Measurements from ENCODE around the gene PDZD4.

Gene PDZD4, protein sequence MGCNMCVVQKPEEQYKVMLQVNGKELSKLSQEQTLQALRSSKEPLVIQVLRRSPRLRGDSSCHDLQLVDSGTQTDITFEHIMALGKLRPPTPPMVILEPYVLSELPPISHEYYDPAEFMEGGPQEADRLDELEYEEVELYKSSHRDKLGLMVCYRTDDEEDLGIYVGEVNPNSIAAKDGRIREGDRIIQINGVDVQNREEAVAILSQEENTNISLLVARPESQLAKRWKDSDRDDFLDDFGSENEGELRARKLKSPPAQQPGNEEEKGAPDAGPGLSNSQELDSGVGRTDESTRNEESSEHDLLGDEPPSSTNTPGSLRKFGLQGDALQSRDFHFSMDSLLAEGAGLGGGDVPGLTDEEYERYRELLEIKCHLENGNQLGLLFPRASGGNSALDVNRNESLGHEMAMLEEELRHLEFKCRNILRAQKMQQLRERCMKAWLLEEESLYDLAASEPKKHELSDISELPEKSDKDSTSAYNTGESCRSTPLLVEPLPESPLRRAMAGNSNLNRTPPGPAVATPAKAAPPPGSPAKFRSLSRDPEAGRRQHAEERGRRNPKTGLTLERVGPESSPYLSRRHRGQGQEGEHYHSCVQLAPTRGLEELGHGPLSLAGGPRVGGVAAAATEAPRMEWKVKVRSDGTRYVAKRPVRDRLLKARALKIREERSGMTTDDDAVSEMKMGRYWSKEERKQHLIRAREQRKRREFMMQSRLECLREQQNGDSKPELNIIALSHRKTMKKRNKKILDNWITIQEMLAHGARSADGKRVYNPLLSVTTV

DNA sequence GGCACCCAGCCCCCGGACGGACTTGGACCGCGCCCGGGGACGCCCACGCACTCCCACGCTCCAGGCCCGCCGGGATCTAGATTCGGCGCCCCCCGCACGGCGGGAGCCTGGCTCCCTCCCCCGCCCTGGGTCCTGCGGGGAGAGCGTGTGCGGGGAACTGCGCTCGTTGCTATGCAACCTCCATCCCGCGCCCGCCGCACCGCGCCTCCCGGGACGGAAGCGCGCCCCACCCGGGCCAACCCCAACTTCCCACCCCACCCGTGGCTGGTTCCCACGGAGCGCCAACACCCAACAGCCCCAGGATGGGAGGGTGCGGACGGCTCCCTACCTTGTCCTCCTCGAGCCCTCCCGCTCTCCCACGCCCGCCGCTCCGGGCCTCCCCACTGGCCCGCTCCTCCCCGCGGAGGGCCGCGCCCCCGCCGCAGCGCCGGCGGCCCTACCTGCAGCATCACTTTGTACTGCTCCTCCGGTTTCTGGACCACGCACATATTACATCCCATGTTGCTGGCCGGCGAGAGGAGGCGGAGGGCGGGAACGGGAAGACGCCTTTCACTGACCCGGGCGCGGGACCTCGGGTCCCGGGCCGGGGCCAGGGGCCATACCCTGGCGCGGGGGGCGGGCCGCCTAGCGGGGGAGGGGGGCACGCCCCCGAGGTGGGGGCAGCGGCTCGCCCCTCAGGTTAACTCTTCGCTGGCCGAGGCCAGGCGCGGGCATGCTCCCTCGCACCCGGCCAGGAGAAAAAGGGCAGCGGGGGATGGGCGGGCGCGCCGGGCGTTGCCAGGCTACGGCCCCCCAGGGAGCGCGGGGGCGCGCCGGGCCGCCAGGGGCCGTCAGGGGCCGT is at the start of gene PDZD4:
PDZD4 (minus strand) TSS at position 746 of the 841 bp plus-strand sequence; CDS start at position 500, 246 bp downstream.
- no peak for DNase-seq (ENCODE audit: low spot score)

- DNase-seq (ENCODE audit: low spot score), result no peak
Observed at GRCh38 chrX:153879741-153880439, 49.5 kb upstream of the PDZD4 start.

GRCh38 chrX:153878969-153879653 is 48.8 kb upstream of the PDZD4 start:
- no peak for DNase-seq (ENCODE audit: low spot score)

- DNase-seq (ENCODE audit: low spot score), result no peak
Observed at GRCh38 chrX:153878345-153878744, 48.0 kb upstream of the PDZD4 start.

- no peak for DNase-seq (ENCODE audit: low spot score)
Observed at GRCh38 chrX:153877571-153878261, 47.4 kb upstream of the PDZD4 start.

GRCh38 chrX:153876112-153876491 is 45.8 kb upstream of the PDZD4 start:
- no peak for DNase-seq (ENCODE audit: low spot score)

DNA sequence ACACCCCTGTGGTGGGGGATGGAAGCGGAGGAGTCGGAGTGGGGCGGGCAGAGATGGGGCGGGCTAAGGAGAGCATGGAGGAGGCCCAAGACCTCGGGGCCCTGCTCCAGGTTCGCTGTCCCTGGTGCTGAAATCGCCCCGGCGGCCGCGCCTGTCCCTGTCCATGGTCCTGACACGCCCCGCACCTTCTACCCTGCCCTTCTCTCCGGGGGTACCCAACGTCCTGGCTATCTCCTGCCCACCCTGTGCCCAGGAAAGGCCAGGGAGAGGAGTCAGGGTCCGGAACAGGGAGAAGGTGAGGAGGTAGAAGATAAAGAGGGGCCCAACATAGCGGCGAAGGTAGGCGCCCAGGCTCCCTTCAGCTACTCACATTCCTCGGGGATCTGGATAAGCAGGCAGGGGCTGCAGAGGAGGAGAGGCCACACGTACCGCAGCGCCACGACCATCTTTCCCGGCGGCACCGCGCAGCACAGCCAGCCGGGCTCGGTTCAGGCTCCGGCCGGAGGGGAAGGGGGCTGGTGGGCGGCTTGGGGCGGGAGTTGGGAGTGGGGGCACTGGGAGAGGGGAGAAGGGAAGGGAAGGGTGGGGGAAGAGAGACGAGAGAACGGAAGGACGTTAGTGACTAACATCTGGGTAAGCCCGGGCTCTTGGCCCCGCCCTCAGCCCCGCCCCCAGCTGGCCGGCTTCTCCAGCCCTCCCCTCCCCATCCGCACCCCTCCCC is 45.2 kb upstream of the PDZD4 start:
- DNase-seq (ENCODE audit: low spot score), result no peak

DNA sequence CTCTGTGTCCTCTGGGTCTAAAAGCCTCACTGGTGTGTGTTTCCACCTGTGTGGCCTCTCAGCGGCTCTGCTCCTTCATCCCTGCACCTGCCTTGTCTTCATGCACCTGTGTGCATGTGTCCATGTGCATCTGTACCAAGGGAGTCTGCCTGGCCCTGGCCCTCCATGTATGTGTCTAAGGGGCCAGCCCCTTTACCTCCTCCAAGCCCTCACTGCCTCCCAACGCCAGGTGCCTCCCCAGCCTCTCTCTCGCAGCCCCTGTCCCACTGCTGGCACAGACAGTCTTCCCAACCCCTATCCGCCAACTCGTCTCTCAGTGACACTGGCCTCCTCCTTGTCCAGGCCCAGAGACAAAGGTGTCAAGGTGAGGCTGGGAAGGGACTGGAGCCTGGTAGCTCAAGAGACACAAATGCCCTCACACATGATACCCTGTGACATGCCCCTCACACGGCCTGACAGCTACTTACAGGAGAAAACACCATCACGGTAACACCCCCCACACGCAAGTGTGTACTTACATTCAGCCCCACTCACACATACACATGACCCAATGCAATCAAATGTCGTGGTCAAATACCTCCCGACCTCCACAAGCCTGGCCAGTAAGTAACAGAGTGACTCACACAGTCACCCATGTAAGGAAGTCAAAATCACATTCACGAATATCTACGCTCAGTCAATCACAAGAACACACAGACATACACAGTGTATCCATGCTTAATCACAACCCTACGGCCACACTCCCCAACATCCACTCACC is 44.2 kb upstream of the PDZD4 start:
- DNase-seq (ENCODE audit: low spot score), result no peak

DNA sequence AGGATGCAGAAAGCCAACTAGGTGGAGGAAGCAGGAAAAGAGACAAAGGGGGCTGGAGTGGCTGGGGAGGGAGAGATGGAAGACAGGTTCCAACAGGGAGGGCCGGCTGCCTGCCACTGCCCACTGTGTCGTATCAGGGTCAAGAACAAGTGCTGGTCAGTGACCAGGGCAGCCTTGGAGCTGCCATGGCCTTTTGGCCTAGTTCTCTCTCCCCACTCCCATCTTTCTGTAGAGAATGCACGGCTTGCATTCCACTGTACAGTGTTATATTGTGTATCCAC is 43.7 kb upstream of the PDZD4 start:
- DNase-seq (ENCODE audit: low spot score), result no peak

DNA sequence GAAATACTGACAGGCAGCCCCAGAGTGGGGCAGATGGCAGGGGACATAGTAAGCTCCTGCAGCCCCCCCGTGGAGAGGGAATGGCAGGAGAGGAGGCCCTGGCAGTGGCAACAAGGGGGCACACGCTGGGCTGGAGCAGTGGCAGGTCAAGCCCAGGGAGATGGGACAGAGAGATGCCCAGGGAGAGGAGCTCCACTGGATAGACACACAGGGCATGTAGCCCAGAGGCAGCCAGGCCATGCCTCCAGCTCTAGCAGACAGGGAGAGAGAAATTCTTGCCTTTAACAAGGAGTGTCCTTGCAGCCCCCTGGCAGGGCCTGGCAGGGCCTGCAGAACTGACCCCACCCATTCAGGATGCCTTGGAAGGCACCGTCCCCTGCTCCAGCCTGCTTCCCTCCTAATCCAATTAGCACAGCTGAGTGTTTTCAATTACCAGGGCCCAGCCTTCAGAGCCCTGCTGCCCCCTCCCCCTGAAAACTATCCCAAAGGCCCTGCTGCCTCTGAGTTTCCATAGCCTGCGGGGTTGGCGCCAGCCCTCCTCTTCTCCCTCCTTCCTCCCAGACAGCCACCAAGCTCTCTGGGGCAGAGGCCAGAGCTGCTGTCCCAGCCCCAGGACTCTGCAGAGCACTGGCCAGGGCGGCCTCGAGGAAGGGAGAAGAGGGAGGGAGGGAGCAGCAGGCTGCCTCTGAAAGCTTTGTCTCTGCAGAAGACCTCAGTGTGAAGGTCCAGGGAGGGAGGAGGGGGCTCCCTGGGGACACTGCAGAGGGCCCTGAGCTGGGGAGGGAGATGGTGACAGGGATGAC is 43.1 kb upstream of the PDZD4 start:
- DNase-seq (ENCODE audit: low spot score), result no peak

DNA sequence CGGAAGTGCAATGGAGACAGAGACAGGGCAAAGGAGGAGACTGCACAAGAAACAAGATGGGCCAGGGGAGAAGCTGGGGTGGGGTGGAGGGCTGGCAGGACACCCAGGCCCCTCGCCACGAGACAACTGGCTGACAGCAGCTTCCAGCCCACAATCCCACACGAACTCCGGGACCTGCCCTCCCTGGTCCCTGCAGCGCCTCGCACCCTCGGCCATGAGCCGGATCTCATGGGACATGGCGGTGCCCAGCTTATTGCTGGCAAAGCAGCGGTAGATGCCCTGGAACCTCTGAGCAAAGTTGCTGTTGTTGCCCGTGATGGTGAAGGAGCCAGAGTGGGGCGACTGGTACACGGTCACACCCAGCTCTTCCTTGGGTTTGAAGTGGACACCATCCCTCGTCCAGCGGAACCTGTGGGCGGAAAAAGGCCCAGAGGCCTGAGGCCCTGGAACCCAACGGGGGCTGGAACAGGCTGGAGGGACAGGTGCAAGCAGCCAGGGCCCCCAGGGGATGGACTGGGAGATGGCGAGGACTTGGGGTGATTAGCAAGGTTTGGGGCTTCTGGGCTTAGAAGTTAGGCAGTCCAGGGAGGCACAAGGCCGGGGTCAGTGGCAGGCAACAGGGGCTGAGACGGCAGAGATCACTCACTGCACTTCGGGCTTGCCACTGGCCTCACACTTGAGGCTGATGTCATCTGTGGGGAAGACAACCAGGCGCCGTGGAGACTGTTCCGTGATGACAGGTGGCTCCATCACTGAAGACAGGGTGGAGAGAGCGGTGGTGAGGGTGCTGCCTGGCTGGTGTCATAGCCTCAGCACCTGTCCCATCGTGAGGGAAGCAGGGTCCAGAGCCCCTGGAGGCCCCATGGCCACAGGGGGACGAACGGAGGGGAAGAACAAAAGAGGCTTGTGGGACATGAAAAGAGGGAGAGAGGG is 41.9 kb upstream of the PDZD4 start:
- no peak for DNase-seq (ENCODE audit: low spot score)

DNA sequence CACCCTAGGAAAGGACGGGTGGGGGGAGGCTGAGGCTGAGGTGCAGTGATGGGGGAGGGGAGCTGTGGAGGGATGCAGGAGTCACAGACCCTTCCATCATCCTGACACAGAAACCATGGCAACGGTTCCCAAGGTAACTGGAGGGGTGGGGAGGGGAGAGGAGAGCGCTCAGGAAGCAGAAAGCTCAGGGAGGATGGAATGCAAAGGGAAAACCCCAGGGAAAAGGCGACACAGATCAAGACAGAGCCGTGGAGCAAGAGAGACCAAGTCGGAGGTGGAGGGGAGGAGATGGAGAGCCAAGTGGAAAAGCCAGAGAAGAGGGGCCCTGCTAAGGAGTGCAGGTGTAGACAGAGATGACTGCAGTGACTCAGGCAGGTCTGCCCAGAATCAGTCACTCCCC is 41.1 kb upstream of the PDZD4 start:
- no peak for DNase-seq (ENCODE audit: low spot score)

DNA sequence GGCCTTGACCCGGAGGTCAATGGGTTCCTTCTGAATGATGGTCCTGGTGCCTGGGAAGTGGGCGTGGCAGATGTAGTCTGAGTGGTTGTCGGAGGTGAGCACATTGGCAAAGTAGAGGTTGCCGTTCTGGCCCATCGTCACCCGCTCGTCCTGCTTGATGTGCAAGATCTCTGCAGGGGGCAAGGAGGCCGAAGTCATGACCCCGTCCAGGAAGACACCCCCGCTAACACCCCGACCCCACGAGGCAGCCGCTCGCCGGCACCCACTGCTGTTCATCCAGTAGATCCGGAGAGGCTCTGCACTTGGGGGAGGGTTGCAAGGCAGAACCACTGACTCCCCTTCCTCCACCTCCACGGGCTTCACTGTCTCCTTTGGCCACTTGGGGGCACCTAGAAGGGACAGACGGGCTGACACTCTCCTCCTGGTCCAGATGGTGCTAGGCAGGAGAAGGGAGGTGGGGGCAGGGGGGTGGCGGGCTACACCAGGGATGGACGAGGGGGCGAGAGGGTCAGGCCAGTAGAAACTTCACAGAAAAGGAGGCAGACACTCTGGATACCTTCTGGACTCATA is 40.5 kb upstream of the PDZD4 start:
- DNase-seq (ENCODE audit: low spot score), result no peak

DNA sequence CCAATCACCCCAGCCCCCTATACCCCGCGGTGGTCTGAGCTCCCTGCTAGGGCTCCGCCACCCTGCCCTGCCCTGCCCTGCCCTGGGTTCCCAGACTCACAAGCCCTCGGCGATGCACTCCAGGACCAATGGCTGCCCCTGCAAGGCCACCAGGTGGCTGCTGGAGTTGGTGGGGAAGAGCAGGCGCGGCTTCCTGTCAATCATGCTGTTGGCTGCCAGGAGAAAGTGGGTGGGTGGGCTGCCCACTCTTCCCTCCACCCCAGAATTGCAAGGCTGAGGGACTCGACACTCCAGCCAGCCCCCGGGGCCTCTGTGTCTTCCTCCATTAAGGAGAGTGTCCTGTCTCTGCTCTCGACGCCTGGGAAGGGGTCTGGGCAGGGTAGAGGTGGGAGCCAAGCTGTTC is 39.9 kb upstream of the PDZD4 start:
- no peak for DNase-seq (ENCODE audit: low spot score)

DNA sequence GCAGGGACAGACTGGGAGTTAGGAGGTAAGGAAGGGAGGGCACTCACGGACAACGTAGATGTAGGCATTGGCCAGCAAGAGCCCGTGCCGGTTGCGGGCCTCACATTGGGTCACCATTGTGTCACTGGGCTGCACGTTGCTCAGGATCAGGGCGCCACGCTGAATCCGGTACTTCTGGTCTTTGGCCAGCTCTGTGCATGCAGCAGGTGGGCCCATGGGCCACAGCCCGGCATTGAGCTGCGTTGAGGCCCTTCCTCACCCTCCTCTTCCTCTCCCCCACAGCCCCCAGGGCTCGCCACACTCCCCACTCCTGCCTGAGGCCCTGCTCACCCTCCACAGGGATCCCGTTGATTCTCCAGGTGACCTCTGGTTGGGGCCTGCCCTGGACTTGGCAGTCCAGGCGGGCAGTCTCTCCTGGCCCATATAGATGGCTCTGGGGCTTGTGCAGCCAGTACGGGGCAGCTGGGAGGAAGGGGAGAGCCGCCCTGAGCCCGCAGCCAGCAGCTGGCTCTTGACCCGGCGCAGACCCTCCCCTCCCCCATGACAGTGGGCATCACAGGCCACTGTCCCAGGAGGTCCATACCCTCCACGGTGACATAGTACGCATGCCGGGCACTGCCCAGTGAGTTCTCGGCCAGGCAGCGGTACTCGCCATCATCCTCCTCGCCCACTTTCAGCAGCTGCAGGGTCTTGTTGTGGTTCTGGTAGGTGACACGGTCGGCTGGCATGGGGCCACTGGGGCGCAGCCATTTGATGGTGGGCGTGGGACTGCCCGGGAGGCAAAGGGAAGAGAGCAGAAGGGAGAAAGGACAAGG is 39.3 kb upstream of the PDZD4 start:
- DNase-seq (ENCODE audit: low spot score), result no peak

Data from pons (tissue), 1 donor.